HG02938 (cell line): ENCODE results near the gene ILDR2.
A peak's percentile ranks its signal among the peaks of the same experiment; 100 is the strongest.
"Not testable (repeated sequence)": the region's sequence is repeated elsewhere in the genome, so short reads cannot be mapped to it uniquely, and the experiment has no call there.

Source experiments
- ATAC-seq: cut with Tn5 transposase; IDR thresholded peaks from one replicate; pipeline ENCODE4 v1.9.1; 2021; ENCODE audit warnings: mild to moderate bottlenecking, moderate library complexity; ENCODE audit not compliant: unreplicated experiment

The ILDR2 gene

DNA sequence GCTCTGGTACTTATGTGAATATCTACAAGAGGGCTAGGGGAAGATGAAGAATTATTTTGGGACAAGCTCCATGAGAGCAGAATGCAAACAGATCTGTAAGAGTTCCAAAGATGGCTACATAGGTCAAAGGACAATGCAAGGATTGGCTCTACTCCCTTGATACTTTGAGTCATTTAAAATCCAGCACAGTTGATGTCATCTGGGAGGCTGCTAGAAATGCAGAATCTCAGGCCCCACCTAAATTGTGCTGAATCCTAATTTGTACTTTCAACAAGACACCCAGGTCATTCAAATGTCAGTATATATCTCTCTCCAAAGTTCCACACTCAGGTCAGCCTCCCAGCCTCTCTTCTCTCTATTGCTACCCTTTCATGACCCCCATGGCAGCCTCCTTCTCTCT, 75.6 kb downstream of the ILDR2 start:
- ATAC-seq = no peak

DNA sequence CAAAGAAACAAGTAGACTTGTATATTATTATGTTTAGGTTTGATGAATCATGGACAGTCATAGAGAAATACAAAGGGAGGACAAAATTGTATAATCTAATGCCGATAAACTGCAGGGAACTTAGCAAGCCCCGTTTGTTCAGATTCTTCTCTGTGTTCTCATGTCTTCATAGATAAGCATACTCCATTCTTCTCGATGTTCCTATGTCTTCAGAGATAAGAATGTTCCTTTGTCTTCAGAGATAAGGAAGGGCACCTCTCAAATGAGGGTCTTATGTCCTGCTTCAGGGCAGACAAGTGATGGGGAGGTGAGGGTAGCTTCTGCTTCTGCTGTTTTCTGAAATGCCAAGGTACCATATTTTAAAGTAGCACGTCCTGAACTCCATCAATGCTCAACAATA, 79.6 kb downstream of the ILDR2 start:
- no peak for ATAC-seq

DNA sequence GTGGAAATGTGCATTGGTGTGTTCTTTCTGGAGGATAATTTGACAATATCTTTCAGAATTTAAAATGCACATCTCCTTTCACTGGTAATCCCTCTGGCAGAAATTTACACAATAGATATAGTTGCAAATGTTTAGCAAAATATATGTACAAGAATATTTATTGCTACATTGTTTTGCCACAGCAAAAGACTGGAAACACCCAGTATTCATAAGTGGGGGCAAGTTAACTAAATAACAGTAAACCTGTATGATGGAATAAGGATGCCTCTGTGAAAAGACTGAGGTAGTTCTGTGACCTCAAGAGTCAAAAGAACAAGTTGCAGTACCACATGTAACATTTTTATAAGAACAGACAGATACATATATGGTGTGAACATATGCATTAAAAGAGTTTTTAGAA, 85.6 kb downstream of the ILDR2 start:
- no peak for ATAC-seq

DNA sequence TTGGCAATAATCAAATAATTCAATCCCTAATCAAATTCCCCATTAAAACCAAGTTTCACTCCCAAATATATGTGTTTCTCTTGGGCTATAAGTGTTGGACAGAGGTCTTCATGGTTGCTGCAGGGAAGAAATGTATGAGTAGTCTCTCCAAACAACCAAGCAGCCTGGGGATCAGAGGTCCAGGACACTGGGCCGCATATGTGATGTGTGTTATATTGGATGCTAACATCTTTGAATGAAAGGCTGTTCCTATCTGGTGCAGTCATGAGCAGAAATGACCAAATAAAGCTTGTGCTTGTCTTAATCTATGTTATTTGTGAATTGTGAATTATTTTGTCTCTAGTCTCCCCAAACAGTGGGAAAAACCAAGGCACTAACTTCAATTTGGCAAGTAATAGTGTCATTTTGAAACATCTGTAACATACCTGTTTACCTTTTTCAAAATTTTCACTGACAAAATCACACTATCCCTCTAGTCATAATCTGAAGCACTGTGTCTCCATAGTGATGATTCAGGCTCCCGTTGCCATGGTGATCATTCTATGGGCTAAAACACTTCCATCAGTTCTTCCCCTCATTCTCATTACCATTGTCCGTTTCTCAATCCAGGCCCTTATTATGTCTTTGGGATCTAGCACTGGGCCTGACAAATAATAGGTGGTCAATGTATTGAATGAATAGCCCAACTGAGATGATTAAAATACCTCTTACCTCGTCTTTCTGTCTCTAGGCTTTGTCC, 86.8 kb downstream of the ILDR2 start:
- no peak for ATAC-seq

DNA sequence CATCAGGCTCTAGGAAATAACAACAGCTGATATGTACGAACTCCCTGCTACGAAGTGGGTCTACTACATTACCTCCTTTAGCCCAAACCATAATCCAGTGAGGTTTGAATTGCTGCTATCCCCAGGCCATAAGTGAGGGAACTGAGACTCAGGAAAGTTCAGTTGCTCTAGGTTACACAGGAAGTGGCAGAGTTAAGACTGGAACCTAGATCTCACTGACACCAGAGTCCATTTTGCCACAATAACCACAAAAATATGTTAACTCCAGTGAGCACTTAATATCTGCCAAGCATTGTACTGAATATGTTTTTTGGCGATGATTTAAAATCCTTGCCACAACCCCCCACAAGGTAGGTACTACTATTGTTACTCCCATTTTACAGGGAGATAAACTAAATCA, 90.4 kb downstream of the ILDR2 start:
- no peak for ATAC-seq

DNA sequence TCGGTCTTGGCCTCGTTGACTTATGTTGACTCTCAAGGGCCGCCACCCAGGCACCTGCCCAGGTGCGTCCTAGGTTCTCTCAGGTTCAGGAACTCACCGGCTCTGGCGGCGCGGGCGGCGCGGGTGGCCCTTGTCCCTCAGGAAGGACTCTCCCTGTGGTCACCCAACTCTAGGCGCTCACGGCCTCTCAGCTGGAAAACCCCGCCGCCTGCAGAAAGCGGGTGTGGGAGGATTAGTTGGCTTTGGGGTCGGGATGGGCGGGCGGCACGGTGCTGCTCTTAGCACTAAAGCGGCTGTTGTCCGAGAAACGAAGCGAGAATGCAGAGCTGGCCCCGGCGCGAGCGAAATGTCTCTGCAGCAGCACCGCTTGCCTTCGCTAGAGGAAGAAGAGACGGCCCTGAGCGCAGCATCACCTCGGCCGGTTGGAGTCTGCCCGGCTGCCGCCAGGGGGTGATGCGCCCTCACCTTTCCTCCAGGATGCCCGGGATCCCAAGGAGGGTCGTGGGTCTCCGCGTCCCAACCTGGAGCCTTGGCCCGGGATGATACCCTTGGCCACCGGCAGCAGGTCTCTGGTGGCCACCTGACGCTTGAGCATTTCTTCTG, 91.2 kb downstream of the ILDR2 start:
- no peak for ATAC-seq

DNA sequence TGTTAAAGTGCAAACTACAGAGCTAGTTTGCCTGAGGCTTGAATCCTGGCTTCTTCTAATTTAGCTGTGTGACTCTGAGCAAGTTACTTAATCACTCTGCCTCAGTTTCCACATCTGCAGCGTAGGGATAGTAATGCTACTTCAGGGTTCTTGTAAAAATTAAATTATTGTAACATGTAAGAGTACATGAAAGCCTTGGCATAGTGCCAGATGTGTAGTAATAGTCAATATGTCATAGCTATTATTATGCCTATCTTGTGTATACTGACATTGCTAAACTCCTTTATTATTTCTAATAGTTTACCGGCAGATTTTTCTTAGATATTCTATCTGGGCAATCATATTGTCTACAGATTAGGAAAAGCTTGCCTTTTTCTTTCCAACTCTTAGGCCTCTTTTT, 92.4 kb downstream of the ILDR2 start:
- ATAC-seq = no peak

DNA sequence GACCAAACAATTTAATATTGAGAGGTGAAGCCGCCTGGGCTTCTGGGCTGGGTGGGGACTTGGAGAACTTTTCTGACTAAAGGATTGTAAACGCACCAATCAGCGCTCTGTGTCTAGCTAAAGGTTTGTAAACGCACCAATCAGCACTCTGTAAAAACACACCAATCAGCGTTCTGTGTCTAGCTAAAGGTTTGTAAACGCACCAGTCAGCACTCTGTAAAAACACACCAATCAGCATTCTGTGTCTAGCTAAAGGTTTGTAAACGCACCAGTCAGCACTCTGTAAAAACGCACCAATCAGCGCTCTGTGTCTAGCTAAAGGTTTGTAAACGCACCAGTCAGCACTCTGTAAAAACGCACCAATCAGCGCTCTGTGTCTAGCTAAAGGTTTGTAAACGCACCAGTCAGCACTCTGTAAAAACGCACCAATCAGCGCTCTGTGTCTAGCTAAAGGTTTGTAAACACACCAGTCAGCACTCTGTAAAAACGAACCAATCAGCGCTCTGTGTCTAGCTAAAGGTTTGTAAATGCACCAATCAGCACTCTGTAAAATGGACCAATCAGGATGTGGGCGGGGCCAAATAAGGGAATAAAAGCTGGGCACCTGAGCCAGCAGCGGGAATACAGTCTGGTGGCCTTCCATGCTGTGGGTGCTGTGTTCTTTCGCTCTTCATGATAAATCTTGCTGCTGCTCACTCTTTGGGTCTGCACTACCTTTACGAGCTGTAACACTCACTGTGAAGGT, 97.0 kb downstream of the ILDR2 start:
- ATAC-seq = not testable (repeated sequence)

DNA sequence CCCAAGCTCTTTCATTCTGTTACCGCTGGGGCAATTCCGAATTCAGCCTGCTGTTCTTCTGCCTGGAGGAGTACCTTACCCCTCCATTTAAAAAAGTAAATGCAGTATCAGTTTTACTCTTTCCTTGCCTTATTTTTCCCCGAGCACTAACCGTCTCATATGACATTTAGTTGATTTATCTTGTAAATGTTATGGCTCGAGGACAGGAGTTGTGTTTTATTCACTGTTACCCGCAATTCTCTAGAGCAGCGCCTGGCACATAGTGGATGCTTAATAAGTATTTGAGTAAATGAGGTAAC, 98.9 kb downstream of the ILDR2 start:
- peak; percentile 4 for ATAC-seq

DNA sequence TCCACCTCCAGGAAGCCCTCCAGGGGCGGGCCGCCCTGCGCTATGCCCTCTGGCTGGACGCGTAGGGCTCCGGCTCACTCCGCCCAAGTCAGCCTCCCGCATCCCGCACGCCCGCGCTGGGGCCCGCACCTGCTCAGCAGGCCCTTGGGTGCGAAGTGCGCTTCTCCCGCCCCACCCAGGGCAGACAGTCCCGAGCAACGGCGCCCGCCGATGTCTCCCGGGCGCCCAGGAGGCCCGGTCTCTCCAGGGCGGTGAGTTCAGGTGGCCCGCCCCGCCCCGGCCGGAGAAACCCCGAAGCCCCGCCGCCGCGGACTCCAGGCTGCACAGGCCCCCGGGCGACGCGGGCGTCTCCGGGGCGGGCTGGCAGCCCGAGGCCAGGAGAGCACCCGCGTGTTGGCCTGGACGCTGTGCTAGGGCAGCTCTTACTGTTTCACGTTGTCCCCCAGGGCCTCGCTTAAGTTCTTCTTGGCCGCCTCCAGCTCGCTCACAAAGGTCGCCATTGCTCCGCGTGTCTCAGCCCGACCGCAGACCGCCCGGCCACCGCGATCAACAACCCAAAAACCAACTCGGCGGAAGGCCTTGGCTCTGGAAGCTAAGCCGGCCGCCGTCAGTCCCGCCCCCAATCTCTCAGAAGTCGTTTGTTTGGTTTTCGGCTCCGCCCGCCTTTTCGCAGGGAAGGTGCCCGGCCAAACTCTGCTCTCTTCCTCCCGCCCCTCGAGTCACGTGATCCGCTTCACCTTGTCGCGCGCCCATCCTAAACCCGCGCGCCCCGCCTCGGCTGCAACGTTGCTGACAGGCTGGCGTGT, 99.4 kb downstream of the ILDR2 start, which contains the start of gene TADA1:
Gene TADA1, minus strand, starts transcription at position 531 of the 806 bp plus-strand sequence. Its CDS starts 31 bp downstream, at position 500.
- peak; percentile 92 for ATAC-seq

DNA sequence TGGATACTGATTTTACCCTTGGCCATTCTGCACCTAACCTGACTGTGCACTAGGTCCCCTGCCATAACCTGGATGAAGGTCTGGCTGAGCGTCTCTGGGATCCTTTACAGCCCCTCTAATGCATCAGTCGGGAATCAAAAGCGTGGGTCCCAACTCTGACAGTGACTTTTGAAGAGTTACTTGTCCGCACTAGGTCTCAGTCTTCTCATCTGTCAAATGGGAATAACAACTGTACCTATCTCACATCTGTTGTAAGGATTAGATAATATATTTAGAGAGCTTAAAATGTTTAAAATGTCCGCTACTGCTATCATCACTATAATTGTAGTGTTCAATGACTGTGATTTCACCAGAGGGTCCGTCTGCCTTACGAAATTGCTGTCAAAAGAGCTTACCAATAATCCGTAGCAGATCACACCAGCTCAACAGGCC, 100.0 kb downstream of the ILDR2 start:
- ATAC-seq = no peak

DNA sequence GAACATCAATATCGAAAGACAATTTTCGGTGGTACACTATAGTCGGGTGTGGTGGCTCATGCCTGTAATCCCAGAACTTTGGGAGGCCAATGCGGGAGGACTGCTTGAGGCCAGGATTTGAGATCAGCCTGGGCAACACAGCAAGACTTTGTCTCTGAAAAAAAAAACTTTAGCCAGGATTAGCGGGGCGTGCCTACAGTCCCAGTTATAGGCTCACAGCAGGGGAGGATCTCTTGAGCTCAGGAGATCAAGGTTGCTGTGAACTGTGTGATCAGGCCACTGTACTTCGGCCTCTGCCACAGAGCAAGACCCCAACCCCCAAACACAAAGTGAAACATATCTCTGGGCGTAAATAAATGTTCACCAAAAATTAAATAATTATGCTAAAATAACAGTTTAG, 100.9 kb downstream of the ILDR2 start:
- no peak for ATAC-seq

DNA sequence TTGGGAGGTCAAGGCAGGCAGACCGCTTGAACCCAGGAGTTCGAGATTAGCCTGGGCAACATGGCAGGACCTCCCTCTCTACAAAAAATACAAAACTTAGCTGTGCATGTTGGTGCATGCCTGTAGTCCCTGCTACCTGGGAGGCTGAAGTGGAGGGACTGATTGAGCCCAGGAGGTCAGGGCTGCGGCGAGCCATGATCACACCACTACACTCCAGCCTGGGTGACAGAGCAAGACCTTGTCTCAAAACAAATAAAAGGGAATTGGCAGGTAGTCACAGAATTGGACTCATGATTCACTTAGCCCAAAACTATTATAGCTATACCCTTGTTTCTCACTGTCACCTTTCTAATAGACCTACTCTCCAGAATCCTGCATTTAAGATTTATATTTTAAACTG, 104.8 kb downstream of the ILDR2 start:
- no peak for ATAC-seq

DNA sequence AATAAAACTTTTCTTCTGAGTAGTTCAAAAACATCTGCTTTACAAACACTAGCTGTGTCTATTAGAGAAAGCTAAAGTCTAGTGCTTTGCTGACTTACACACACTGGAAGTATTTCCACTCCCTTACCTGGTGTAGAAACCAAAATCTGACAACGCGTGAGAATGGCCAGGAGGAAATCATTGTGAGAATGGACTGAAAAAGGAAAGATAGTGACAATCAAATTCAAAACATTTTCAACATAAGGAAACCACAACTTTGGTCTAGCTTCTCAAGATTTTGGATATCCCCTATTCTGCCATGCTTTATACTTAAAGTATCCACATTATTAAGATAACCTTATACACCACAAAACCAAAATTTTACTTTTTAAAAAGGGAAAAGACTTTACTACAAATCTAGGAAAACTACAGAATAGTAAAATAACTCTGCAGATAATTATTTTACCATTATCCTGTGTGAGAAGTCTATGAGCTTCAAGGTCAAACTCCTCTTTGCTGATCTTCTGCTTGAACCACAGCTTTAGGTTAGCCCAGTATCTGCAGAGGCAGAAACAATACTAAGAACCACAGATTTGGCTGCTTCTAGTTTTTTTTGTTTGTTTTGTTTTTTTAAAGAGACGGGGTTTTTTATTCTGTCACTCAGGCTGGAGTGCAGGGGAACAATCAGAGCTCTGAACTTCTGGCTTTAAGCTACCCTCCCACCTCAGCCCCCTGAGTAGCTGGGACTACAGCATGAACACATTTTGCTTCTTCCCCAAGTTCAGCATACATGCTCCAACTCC, 105.8 kb downstream of the ILDR2 start:
- no peak for ATAC-seq

DNA sequence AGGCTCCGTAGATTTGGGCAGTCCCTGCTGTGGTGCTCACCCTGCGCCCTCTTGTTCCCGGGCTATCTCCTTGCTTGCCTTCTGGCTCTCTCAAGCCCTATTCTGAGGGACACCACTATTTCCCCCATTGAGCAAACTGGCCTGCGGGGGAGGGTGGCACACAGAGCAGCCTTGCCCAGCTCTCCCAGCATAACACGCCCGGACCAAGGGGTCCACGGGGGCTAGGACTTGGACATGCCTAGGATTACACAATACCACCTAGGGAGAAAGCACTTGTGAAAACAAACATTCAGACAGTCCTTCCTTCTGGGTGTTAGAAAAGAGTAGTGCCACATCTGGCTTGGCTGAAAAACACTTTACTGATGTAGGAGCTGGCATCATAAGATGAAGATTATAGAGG, 106.7 kb downstream of the ILDR2 start:
- no peak for ATAC-seq

DNA sequence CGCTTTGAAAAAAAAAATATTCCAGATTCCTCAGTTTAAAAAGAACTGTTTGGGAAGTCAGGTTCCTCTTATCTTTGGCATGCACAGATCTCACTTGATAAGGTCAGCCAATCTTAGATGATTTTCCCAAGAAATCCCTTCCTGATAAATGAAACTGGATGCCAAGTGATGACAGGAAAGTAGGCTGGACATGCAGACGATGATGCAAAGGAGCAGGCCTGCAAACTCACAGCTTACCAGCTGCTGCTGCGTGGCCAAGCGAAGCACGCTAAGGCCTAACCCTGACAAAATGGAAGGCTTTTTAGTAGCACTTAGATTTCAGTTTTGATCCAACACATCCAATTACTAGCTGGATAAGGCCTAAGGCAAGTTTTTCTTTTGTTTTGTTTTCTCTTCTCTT, 109.4 kb downstream of the ILDR2 start:
- no peak for ATAC-seq

DNA sequence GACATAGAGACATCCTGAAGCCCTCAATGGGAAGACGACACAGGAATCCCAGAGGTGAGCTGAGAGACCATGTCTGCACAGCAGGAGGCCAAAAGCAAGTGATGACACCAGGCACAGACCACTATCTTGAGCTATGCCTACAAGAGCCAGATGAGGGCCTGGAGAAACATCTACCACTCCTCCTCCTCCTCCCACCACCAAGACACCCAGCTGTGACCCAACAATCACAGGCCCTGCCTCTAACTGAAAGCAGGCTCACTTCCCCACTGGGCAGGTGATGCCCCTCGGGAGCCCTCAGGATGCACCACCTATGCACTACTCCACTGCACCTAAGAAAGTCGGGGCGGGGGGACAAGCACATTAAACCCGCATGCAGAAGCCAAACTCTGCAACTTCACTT, 115.7 kb downstream of the ILDR2 start:
- ATAC-seq = no peak

DNA sequence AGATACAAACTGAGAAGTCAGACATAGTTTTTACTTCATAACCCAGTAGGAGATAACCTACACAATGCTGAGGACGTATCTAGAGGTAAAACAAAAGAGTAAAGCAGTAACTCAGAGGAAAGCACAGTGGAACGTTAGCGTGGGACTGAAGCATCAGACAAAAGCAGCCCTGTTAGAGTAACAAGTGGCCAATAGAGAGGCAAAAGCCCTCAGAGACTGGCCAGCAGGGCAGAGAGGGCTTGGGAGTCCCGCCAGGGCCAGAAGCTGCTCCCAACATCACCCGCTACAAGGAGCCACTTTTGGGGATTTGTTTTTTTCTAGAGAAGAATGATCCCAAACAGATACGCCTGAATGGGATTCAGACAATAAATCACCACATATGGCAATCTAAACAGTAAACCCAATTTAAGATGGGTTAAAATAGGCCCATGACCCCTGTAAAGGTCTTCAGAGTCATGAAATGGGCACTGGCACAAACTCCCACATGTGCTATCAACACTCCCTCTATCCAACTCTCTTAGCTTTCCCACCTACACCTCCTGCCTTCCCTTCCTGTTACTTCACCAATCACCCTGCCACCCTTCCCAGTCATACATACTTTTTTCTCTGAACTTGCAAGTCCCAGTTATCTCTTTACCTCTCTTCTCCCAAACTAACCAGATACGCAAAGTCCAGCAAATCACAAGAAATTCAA, 116.5 kb downstream of the ILDR2 start:
- no peak for ATAC-seq
